Keratinocyte (primary cell): ENCODE measurements around the gene UNC13C. TPM values are rescaled to one million over a fixed set of nuclear protein-coding genes. Genes with fewer than 3 reads are reported as not detected.

ENCODE experiments used
- DNase-seq: peaks from one replicate; pipeline ENCODE4 v3.0.0-alpha.2; 2011; ENCODE audit warnings: low read depth, missing footprints, low spot score
- FAIRE-seq: peaks from 2 replicates; lab custom pipeline; 2011; peaks lifted over from hg19 to GRCh38; lab: Jason Lieb, UNC
- H2AFZ ChIP-seq: 2 replicates; pipeline ENCODE4 v1.6.0; 2012; ENCODE audit warnings: low read length, control low read depth, inconsistent platforms; ENCODE audit not compliant: control insufficient read depth
- H3K27ac ChIP-seq: 2 replicates; pipeline ENCODE4 v1.5.1; 2011; ENCODE audit warnings: low read length; ENCODE audit not compliant: control insufficient read depth, insufficient read depth
- H3K27me3 ChIP-seq: 3 replicates; pipeline ENCODE4 v1.6.0; 2011; ENCODE audit warnings: low read length; ENCODE audit not compliant: control insufficient read depth, insufficient read depth; ENCODE audit errors: extremely low read depth
- H3K36me3 ChIP-seq, 2 experiments: 2 replicates in 1 of 2; 3 replicates in 1 of 2; pipeline ENCODE4 v1.5.1; 2011; ENCODE audit warnings: low read length in 2 of 2, mild to moderate bottlenecking in 1 of 2; ENCODE audit not compliant: control insufficient read depth in 2 of 2, insufficient read depth in 2 of 2; ENCODE audit errors: extremely low read depth in 1 of 2
- H3K4me1 ChIP-seq: 3 replicates; pipeline ENCODE4 v1.5.1; 2011; ENCODE audit warnings: low read length; ENCODE audit not compliant: control insufficient read depth, insufficient read depth; ENCODE audit errors: extremely low read depth
- H3K4me2 ChIP-seq: 3 replicates; pipeline ENCODE4 v1.6.0; 2011; ENCODE audit warnings: low read depth, low read length; ENCODE audit not compliant: control insufficient read depth, insufficient read depth; ENCODE audit errors: extremely low read depth
- H3K4me3 ChIP-seq, 3 experiments: fragments of 200-600 bp in 1 of 3; sonication (generic) in 1 of 3; 2 replicates in 2 of 3; 3 replicates in 1 of 3; pipeline ENCODE4 v1.5.1; 2011 to 2016; ENCODE audit warnings: low read length in 3 of 3, mild to moderate bottlenecking in 3 of 3, control low read depth in 2 of 3, inconsistent platforms in 1 of 3, low read depth in 1 of 3, mixed read lengths in 1 of 3, mixed run types in 1 of 3, moderate library complexity in 1 of 3; ENCODE audit not compliant: control insufficient read depth in 2 of 3, insufficient read depth in 2 of 3; ENCODE audit errors: extremely low read depth in 1 of 3
- H3K79me2 ChIP-seq: 2 replicates; pipeline ENCODE4 v1.6.0; 2012; ENCODE audit warnings: low read length; ENCODE audit not compliant: control insufficient read depth, insufficient read depth
- H3K9ac ChIP-seq: 3 replicates; pipeline ENCODE4 v1.6.0; 2011; ENCODE audit warnings: low read length; ENCODE audit not compliant: control insufficient read depth, insufficient read depth; ENCODE audit errors: extremely low read depth
- H3K9me1 ChIP-seq: 3 replicates; pipeline ENCODE4 v1.6.0; 2011; ENCODE audit warnings: low read length; ENCODE audit not compliant: control insufficient read depth, insufficient read depth; ENCODE audit errors: extremely low read depth
- H3K9me3 ChIP-seq: 2 replicates; pipeline ENCODE4 v1.5.1; 2012; ENCODE audit warnings: low read depth, low read length; ENCODE audit not compliant: control insufficient read depth
- H4K20me1 ChIP-seq: 3 replicates; pipeline ENCODE4 v1.6.0; 2011; ENCODE audit warnings: low read length; ENCODE audit not compliant: control insufficient read depth, insufficient read depth; ENCODE audit errors: extremely low read depth
- EZH2 ChIP-seq: IDR thresholded peaks from one replicate; pipeline ENCODE4 v1.6.1; 2012; ENCODE audit warnings: inconsistent platforms, mild to moderate bottlenecking, low read length, moderate library complexity
- dilution Hi-C: fragments of 300-500 bp; cut with MboI; formaldehyde crosslinking; loops from one replicate; pipeline ENCODE4 v1.7.0; 2020; ENCODE audit warnings: low sequenced_read_pairs; ENCODE audit not compliant: extremely low pct_ligation_motif_present
- polyA plus RNA-seq, 5 experiments: library from polyadenylated mRNA; depleted of rRNA in 3 of 5; stranded (reverse) in 3 of 5; stranded (forward) in 1 of 5; unstranded in 1 of 5; fragments of >200 nt; gene quantifications; 1 replicate in 1 of 5; 2 replicates in 3 of 5; 3 replicates in 1 of 5; pipeline versions ENCODE4 v1.2.1 to v1.2.3, GENCODE V29; 2011 to 2012; ENCODE audit warnings: missing spikeins in 2 of 5, low read depth in 1 of 5, low replicate concordance in 1 of 5
- TF ChIP-seq, protein P1 (sequence below), 3 experiments: IDR thresholded peaks in 1 of 3; conservative IDR thresholded peaks in 1 of 3; optimal IDR thresholded peaks in 1 of 3; 2 replicates in 2 of 3; 3 replicates in 1 of 3; pipeline versions ENCODE3 to v1.5.1; 2011; ENCODE audit warnings: low read length in 3 of 3, mild to moderate bottlenecking in 3 of 3, moderate library complexity in 2 of 3, control low read depth in 1 of 3, inconsistent platforms in 1 of 3; ENCODE audit not compliant: insufficient read depth in 2 of 3; ENCODE audit errors: extremely low read depth in 1 of 3

Gene UNC13C
- polyA plus RNA-seq, 1 donor (not counting 4 experiments of a cell fraction or from before 2014, with no cell fraction given): not detected

- dilution Hi-C loops: no loop called here
- Histone ChIP-seq H3K4me3 (no peak overlapping the region), H3K27ac (no peak overlapping the region), H3K4me1 (no peaks in the 10 kb centered on the region), H3K79me2 (no peaks in the 10 kb centered on the region), H3K9me1 (no peaks in the 10 kb centered on the region), H3K36me3 (no peaks in the 10 kb centered on the region), H3K9me3 (no peaks in the 10 kb centered on the region), H3K9ac (no peak overlapping the region), H3K27me3 (no peaks in the 10 kb centered on the region), H3K4me2 (no peak overlapping the region), H4K20me1 (no peaks in the 10 kb centered on the region), H2AFZ (no peak overlapping the region)
- FAIRE-seq (no peak), DNase-seq (no peak)
- TF ChIP-seq, protein P1, sequence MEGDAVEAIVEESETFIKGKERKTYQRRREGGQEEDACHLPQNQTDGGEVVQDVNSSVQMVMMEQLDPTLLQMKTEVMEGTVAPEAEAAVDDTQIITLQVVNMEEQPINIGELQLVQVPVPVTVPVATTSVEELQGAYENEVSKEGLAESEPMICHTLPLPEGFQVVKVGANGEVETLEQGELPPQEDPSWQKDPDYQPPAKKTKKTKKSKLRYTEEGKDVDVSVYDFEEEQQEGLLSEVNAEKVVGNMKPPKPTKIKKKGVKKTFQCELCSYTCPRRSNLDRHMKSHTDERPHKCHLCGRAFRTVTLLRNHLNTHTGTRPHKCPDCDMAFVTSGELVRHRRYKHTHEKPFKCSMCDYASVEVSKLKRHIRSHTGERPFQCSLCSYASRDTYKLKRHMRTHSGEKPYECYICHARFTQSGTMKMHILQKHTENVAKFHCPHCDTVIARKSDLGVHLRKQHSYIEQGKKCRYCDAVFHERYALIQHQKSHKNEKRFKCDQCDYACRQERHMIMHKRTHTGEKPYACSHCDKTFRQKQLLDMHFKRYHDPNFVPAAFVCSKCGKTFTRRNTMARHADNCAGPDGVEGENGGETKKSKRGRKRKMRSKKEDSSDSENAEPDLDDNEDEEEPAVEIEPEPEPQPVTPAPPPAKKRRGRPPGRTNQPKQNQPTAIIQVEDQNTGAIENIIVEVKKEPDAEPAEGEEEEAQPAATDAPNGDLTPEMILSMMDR (optimal IDR thresholded peaks at IDR 0.05 in 1 of 3, IDR thresholded peaks at IDR 0.05 in 1 of 3, conservative IDR thresholded peaks at IDR 0.05 in 1 of 3; ENCODE audit: extremely low read depth in 1 of 3, insufficient read depth in 2 of 3, low read length in 3 of 3): no peak
- TF ChIP-seq EZH2: no peak
Observed at GRCh38 chr15:54504695-54505094, 526.5 kb downstream of the UNC13C start.

- FAIRE-seq (no peak), DNase-seq (no peak)
- H3K27ac ChIP-seq: no peak overlapping the region
- no peaks in the 10 kb centered on the region for H3K36me3 ChIP-seq
- H3K9ac ChIP-seq: no peak overlapping the region
- H2AFZ ChIP-seq: no peak overlapping the region
- no peaks in the 10 kb centered on the region for H3K4me1 ChIP-seq
- H4K20me1 ChIP-seq: no peaks in the 10 kb centered on the region
- H3K4me3 ChIP-seq: no peak overlapping the region
- no peaks in the 10 kb centered on the region for H3K27me3 ChIP-seq
- H3K79me2 ChIP-seq: no peaks in the 10 kb centered on the region
- dilution Hi-C loops: no loop called here
- no peak overlapping the region for H3K4me2 ChIP-seq
- TF ChIP-seq EZH2: no peak
- TF ChIP-seq, protein P1 (optimal IDR thresholded peaks at IDR 0.05 in 1 of 3, IDR thresholded peaks at IDR 0.05 in 1 of 3, conservative IDR thresholded peaks at IDR 0.05 in 1 of 3; ENCODE audit: extremely low read depth in 1 of 3, insufficient read depth in 2 of 3, low read length in 3 of 3): no peak
- H3K9me3 ChIP-seq: no peaks in the 10 kb centered on the region
- H3K9me1 ChIP-seq: no peaks in the 10 kb centered on the region
Observed at GRCh38 chr15:54506977-54507524, 528.8 kb downstream of the UNC13C start.
